Adrenal gland (tissue), 12 donors: ENCODE measurements around the gene HHAT. TPM values are rescaled to one million over a fixed set of nuclear protein-coding genes. Genes with fewer than 3 reads are reported as not detected.

Experiments used
- DNase-seq, 7 donors: peaks; one replicate each; pipeline ENCODE4 v3.0.0-alpha.2; 2019 to 2020
- H3K27ac ChIP-seq, 5 donors: fragments of 200-600 bp; sonication (generic) in 4 of 5; 1 replicate in 3 of 5; 2 replicates in 2 of 5; pipeline versions ENCODE4 v1.5.1 to v1.8.0; 2016 to 2020; ENCODE audit warnings: mild to moderate bottlenecking in 1 of 5
- H3K27me3 ChIP-seq: fragments of 200-600 bp; 2 replicates; pipeline ENCODE4 v1.8.0; 2021
- H3K36me3 ChIP-seq, 2 donors: fragments of 200-600 bp; replicated peaks in 1 of 2; 1 replicate in 1 of 2; 2 replicates in 1 of 2; pipeline versions ENCODE4 v1.5.1 to v1.8.0; 2018 to 2022
- H3K4me1 ChIP-seq, 2 donors: fragments of 200-600 bp; replicated peaks in 1 of 2; 1 replicate in 1 of 2; 2 replicates in 1 of 2; pipeline versions ENCODE4 v1.5.1 to v1.8.0; 2018 to 2021
- H3K4me3 ChIP-seq, 4 donors: fragments of 200-600 bp; sonication (generic) in 3 of 4; one replicate each; pipeline ENCODE4 v1.5.1; 2016 to 2018
- H3K9me3 ChIP-seq, 3 donors: fragments of 200-600 bp; sonication (generic) in 1 of 3; replicated peaks in 1 of 3; 1 replicate in 2 of 3; 2 replicates in 1 of 3; pipeline versions ENCODE4 v1.5.1 to v1.8.0; 2016 to 2021
- POLR2A ChIP-seq, 2 donors: fragments of 450-650 bp; IDR thresholded peaks; one replicate each; pipeline ENCODE4 v1.6.1; 2017; ENCODE audit warnings: antibody characterized with exemption in 2 of 2, mild to moderate bottlenecking in 2 of 2, moderate library complexity in 1 of 2
- WGBS, 4 donors: extraction: QIAGEN DNeasy Blood & Tissue Kit in 2 of 4; methylation state at CpG; one replicate each; pipeline versions ENCODE4 v1.1.5 to v1.1.7; 2013 to 2017; 5-methylcytosine and 5-hydroxymethylcytosine counted together
- intact Hi-C, 2 donors: fragments of 100-400 bp; cut with DNase I; formaldehyde crosslinking; loops; one replicate each; pipeline versions ENCODE4 v1.14.1 to v1.15.0; 2022 to 2023
- polyA plus RNA-seq, 3 donors: library from polyadenylated mRNA; stranded (reverse); fragments of 200-250 nt in 2 of 3; fragments of 350-450 nt in 1 of 3; fragmentation: Illumina TruSeq in 1 of 3; extraction: RNeasy Lipid Tissue Mini Kit (QIAGEN cat#74804) in 1 of 3; gene quantifications; one replicate each; pipeline ENCODE4 v1.2.3, GENCODE V29; 2013 to 2014
- total RNA-seq, 9 donors: library from RNA; depleted of rRNA in 4 of 9; stranded (reverse); fragments of >200 nt in 4 of 9; fragments of 120-200 nt in 1 of 9; fragmentation: NEBNext Ultra II Directional in 1 of 9; extraction: Animal tissue kit (Norgen Biotek cat#: 25700) in 1 of 9; gene quantifications; one replicate each; pipeline versions ENCODE4 v1.1.0 to v1.2.4, GENCODE V29; 2013 to 2023
- TF ChIP-seq, protein P1 (sequence below), 6 experiments: fragments of 450-650 bp in 4 of 6; fragments of 200-600 bp in 2 of 6; sonication (generic) in 1 of 6; IDR thresholded peaks; 1 replicate in 5 of 6; 2 replicates in 1 of 6; pipeline versions ENCODE4 v1.5.1 to v1.8.0; 2016 to 2021; ENCODE audit warnings: antibody characterized with exemption in 6 of 6, mild to moderate bottlenecking in 2 of 6, moderate library complexity in 1 of 6
- donor health status: healthy with polysubstance abuse.
- donor health status: Bipolar disorder and iron deficiency.
- donor health status: DM: yes; HTN: yes; CAD: no.
- donor health status: DM: no; HTN: no; CAD: no.
- donor health status: DM: no; HTN: no; CAD: no.
- donor health status: DM: yes; HTN: yes; CAD: no.

HHAT gene
- total and polyA plus RNA-seq, 12 donors = 3.1 to 26.7 (median 12.3) TPM

DNA sequence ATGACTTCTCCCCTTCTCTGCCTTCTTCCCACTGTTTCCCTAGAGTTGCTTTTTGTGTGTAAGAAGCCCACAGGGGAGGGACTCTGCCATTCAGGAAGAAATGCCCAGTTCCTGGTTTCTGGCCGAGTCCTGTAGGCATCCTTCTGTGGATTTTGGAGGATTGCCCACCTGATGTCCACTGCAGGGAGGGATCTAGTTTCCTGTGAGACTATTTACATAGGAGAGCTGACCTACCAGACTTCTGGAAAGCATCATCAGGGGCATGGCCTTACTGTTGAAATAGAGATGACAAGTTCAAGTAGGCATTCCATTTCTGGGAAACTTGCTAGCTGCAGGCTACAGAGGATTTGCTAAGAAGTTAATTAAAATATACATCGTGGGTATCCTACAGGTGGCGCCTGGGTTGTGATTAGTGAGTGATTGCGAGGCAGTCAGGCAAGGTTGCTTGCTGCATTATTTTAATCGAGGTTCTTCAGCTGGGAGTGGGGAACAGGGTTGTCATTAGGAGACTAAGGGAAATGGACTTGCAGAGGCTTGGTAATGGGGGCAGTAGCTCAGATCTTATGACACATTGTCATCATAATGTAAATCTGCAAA is 148.7 kb downstream of the HHAT start:
- Histone ChIP-seq H3K27ac (no peak overlapping the region), H3K9me3 (no peaks in the 10 kb centered on the region), H3K36me3 (no peaks in the 10 kb centered on the region), H3K4me3 (no peak overlapping the region), H3K27me3 (no peaks in the 10 kb centered on the region), H3K4me1 (no peaks in the 10 kb centered on the region)
- 69 to 78% (median 75%) methylated on average over 5 of the region's 5 CpGs for WGBS, 4 donors
- TF ChIP-seq, protein P1, sequence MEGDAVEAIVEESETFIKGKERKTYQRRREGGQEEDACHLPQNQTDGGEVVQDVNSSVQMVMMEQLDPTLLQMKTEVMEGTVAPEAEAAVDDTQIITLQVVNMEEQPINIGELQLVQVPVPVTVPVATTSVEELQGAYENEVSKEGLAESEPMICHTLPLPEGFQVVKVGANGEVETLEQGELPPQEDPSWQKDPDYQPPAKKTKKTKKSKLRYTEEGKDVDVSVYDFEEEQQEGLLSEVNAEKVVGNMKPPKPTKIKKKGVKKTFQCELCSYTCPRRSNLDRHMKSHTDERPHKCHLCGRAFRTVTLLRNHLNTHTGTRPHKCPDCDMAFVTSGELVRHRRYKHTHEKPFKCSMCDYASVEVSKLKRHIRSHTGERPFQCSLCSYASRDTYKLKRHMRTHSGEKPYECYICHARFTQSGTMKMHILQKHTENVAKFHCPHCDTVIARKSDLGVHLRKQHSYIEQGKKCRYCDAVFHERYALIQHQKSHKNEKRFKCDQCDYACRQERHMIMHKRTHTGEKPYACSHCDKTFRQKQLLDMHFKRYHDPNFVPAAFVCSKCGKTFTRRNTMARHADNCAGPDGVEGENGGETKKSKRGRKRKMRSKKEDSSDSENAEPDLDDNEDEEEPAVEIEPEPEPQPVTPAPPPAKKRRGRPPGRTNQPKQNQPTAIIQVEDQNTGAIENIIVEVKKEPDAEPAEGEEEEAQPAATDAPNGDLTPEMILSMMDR (IDR thresholded peaks at IDR 0.05) = no peak
- no peak for TF ChIP-seq POLR2A (IDR thresholded peaks at IDR 0.05)
- DNase-seq = no peak
- intact Hi-C loops = no loop called here

DNA sequence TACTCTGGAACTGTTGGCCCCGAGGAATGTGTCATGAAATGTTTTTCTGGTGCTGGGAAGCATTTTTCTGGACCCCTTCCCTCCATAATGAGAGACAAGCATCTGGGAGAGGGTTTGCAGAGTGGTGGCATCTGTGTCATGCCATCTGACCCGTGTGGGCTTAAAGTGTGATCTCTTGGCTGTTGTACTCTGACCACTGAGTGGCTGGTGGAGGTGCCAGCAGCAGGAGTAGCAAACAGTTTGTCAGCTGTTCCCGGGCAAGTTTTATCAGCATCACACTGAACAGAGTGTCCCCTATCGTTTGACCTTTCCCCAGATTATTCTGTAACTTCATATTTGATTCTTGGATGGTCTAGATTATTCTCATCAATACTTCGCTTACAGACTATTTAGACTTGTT is 150.1 kb downstream of the HHAT start:
- no peak for DNase-seq
- Histone ChIP-seq H3K4me3 (no peak overlapping the region), H3K36me3 (no peaks in the 10 kb centered on the region), H3K27me3 (no peaks in the 10 kb centered on the region), H3K9me3 (no peaks in the 10 kb centered on the region), H3K27ac (no peak overlapping the region), H3K4me1 (no peaks in the 10 kb centered on the region)
- intact Hi-C loops = no loop called here
- TF ChIP-seq, protein P1 (IDR thresholded peaks at IDR 0.05) = no peak
- no peak for TF ChIP-seq POLR2A (IDR thresholded peaks at IDR 0.05)
- WGBS, 4 donors = 84 to 91% (median 86%) methylated on average over 4 to 5 of the region's 5 CpGs

DNA sequence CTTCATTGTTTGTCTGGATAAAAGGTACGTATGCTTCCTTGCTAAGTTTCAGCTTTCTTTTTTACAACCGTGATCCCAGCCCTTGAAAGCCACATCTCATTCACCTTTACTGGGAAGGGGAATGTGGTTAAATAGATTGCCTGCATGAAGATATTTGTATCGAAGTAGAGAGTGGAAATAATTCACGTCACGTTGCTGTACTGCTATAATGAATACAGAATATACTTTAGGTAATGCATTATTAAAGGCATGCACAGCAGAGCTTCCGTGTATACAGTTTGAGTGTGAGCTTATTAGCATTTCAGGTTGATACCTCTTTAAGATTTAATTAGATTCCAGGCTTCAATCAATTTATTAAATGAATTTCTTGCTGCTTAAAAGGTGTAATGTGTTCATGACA is 153.8 kb downstream of the HHAT start:
- H3K4me1 ChIP-seq = no peaks in the 10 kb centered on the region
- H3K9me3 ChIP-seq = no peaks in the 10 kb centered on the region
- H3K36me3 ChIP-seq = no peaks in the 10 kb centered on the region
- H3K27me3 ChIP-seq = no peaks in the 10 kb centered on the region
- intact Hi-C loops = no loop called here
- H3K27ac ChIP-seq = no peak overlapping the region
- 87 to 93% (median 88%) methylated on average over 6 of the region's 6 CpGs for WGBS, 4 donors
- TF ChIP-seq, protein P1 (IDR thresholded peaks at IDR 0.05) = no peak
- no peak for TF ChIP-seq POLR2A (IDR thresholded peaks at IDR 0.05)
- H3K4me3 ChIP-seq = no peak overlapping the region
- DNase-seq = no peak

DNA sequence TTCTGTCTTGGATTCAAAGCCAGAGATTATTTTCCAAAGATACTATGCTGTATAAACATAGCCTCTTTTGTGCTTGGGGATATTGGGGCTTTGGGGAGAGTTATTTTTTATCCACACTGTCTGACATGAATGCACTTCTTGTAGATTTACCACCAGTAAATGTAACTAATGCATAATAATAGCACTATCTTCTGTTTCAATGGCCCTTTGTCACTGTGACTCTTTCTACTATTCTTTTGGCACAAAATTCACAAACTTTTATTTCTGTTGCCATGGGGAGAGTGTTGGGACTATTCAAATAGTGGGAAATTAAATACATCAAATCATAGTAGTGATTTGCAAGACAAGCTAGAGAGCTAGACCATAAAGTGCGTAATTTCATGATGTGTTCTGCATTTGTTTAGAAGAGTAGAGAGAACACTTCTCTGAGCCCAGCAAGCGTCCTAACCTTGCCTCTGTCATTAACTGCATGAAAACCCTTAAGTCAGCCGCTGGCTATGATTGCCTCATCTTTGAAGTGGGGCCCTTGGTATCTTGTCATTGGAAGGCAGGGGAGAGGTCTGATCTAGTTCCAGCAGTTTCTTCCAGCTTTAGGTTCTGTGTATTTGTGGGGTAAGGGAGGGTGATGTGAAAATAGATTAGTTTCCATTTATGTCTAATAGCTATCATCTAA is 154.4 kb downstream of the HHAT start:
- Histone ChIP-seq H3K9me3 (no peaks in the 10 kb centered on the region), H3K36me3 (no peaks in the 10 kb centered on the region), H3K27ac (no peak overlapping the region), H3K4me1 (no peaks in the 10 kb centered on the region), H3K27me3 (no peaks in the 10 kb centered on the region), H3K4me3 (no peak overlapping the region)
- DNase-seq = no peak
- TF ChIP-seq, protein P1 (IDR thresholded peaks at IDR 0.05) = no peak
- TF ChIP-seq POLR2A (IDR thresholded peaks at IDR 0.05) = no peak
- intact Hi-C loops = no loop called here
- 79 to 98% (median 87%) methylated on average over 3 of the region's 3 CpGs for WGBS, 4 donors
